Muscle layer of duodenum (tissue), 2 donors: ENCODE results near the gene VAV3.
"Not testable (repeated sequence)": the region's sequence is repeated elsewhere in the genome, so short reads cannot be mapped to it uniquely, and the experiment has no call there.

Source experiments
- H3K27ac ChIP-seq: one replicate; pipeline ENCODE4 v1.7.0; 2013; ENCODE audit warnings: mild to moderate bottlenecking, low read length
- H3K27me3 ChIP-seq: one replicate; pipeline ENCODE4 v1.7.0; 2013; ENCODE audit warnings: low read depth, mild to moderate bottlenecking, control low read depth, low read length
- H3K36me3 ChIP-seq, 2 donors: one replicate each; pipeline ENCODE4 v1.7.0; 2013; ENCODE audit warnings: low read length in 2 of 2, control low read depth in 1 of 2, mild to moderate bottlenecking in 1 of 2; ENCODE audit not compliant: insufficient read depth in 2 of 2, control insufficient read depth in 1 of 2
- H3K4me1 ChIP-seq, 2 donors: one replicate each; pipeline ENCODE4 v1.7.0; 2013; ENCODE audit warnings: low read length in 2 of 2, mild to moderate bottlenecking in 2 of 2, control low read depth in 1 of 2, moderate library complexity in 1 of 2; ENCODE audit not compliant: insufficient read depth in 2 of 2, control insufficient read depth in 1 of 2
- H3K4me3 ChIP-seq, 2 donors: one replicate each; pipeline ENCODE4 v1.7.0; 2013; ENCODE audit warnings: low read length in 2 of 2, low read depth in 1 of 2, mild to moderate bottlenecking in 1 of 2
- H3K9me3 ChIP-seq, 2 donors: one replicate each; pipeline ENCODE4 v1.7.0; 2013; ENCODE audit warnings: low read length in 2 of 2, control low read depth in 1 of 2, mild to moderate bottlenecking in 1 of 2; ENCODE audit not compliant: control insufficient read depth in 1 of 2
- donor health status: healthy.

Gene VAV3, protein sequence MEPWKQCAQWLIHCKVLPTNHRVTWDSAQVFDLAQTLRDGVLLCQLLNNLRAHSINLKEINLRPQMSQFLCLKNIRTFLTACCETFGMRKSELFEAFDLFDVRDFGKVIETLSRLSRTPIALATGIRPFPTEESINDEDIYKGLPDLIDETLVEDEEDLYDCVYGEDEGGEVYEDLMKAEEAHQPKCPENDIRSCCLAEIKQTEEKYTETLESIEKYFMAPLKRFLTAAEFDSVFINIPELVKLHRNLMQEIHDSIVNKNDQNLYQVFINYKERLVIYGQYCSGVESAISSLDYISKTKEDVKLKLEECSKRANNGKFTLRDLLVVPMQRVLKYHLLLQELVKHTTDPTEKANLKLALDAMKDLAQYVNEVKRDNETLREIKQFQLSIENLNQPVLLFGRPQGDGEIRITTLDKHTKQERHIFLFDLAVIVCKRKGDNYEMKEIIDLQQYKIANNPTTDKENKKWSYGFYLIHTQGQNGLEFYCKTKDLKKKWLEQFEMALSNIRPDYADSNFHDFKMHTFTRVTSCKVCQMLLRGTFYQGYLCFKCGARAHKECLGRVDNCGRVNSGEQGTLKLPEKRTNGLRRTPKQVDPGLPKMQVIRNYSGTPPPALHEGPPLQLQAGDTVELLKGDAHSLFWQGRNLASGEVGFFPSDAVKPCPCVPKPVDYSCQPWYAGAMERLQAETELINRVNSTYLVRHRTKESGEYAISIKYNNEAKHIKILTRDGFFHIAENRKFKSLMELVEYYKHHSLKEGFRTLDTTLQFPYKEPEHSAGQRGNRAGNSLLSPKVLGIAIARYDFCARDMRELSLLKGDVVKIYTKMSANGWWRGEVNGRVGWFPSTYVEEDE

DNA sequence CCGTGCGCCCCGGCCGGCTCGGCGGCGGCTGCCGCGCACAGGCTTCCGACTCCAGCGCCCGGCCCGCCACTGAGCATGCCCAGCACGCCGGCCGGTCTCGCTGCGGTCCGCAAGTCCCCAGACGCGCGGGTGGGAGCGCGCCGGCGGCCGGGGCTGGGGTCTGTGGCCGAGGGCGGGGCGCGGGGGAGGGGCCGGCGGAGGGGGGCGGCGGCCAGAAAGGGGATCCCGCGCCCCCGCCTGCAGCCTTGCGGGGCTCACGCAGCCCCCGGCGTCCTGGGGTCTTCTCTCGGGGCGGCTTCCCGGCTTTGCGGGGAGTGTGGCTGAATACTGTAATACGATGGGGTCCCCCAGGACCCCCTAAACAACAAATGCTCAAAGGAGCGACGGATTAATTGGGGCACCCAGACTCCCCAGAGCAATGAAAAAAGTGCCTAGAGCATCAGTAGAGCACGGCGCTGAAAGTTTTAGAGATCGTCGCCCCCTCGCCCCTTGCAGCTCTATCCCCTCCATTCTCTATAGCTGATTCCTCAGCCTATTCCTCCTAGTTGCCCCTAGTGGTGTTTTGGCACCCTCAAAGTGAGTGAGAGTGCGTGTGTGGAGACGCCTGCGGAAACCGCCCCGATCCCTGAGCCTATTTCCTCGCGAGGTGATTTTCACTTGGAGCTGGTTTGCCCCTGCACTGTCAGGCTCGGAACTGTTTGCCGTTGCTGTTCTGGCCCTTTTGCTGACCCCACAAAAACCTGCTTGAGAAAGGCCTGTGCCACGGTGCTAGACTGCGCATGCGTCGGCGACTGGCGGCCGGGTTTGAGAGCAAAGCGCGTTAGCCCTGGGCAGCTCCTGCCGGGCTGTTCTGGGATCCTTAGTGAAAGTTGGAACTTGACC lies at the start of gene VAV3:
Gene VAV3, minus strand, starts transcription at position 71 of the 882 bp plus-strand sequence. CDS start 311 bp downstream, outside the sequence.
- no peaks in the 10 kb centered on the region for H3K27me3 ChIP-seq
- peak within 1 kb of the TSS; percentile 64 for H3K27ac ChIP-seq
- peaks cover 0 to 18% of the 10 kb centered on the region in 2 donors for H3K4me1 ChIP-seq
- H3K4me3 ChIP-seq = peak within 1 kb of the TSS; percentile 71 to 75
- no peaks in the 10 kb centered on the region for H3K36me3 ChIP-seq
- no peaks in the 10 kb centered on the region for H3K9me3 ChIP-seq

DNA sequence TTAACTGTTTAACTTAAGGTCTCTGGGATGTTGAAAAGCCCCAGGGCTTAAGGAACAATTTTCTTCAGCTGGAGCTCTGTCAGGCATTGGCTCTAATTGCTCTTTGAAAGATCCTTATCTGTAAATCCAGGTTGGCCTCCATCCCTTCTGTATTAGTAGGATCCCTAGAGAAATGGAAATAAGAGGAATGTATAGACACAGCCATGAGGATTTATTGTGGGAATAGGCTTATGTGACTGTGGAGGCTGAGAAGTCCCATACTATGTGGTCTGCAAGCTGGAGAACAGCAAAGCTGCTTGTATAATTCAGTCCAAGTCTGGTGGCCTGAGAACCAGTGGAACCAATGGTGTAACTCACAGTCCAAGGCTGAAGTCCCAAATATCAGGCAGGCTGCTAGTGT lies 47.6 kb upstream of the VAV3 start:
- Histone ChIP-seq H3K36me3 (no peaks in the 10 kb centered on the region), H3K27ac (no peak overlapping the region)

DNA sequence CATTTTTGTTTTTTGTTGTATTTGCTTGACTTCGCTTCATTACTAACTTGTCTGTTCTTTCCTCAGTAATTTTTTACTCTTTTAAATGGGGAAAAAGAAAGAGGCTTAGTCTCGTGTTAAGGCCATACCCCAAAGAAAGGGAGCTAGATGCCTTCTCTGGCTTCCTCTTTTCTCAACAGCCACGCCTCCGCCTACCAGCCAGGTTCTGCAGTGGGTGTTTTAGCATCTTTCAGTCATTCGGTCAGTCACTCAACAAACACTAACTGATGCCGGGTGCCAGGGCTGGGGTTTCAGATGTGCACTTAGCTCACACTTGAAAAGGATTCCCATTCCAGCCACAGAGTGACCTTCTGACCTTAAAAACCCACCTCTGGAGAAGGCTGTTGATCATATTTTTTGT lies 46.3 kb upstream of the VAV3 start:
- Histone ChIP-seq H3K27me3 (no peaks in the 10 kb centered on the region), H3K4me3 (no peak overlapping the region), H3K27ac (no peak overlapping the region), H3K9me3 (no peaks in the 10 kb centered on the region), H3K4me1 (no peaks in the 10 kb centered on the region), H3K36me3 (no peaks in the 10 kb centered on the region)

More for the DNA sequence above, 47.6 kb upstream of the VAV3 start:
- no peaks in the 10 kb centered on the region for H3K4me1 ChIP-seq
- H3K9me3 ChIP-seq = no peaks in the 10 kb centered on the region
- no peaks in the 10 kb centered on the region for H3K27me3 ChIP-seq
- no peak overlapping the region for H3K4me3 ChIP-seq

DNA sequence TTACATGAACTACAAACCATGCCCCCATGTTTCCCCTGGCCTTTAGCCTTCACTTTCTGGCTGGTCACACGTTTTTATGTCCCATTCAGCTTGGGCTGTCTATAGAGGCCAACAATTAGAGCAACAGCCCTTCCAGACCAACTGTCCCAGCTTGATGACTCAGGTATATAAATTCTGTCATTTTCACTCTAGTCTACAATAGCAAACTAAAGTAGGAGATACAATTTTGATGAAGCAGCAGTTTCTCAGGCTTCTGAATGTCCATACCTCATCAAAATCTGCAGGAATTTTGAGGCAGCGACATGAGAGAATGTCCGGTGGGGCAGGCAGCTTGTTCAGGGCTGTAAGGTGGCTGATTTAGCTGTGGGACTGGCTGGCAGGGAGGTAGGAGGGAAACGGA lies 45.6 kb upstream of the VAV3 start:
- no peak overlapping the region for H3K4me3 ChIP-seq
- H3K36me3 ChIP-seq = no peaks in the 10 kb centered on the region
- no peaks in the 10 kb centered on the region for H3K4me1 ChIP-seq
- H3K9me3 ChIP-seq = no peaks in the 10 kb centered on the region
- no peak overlapping the region for H3K27ac ChIP-seq
- H3K27me3 ChIP-seq = no peaks in the 10 kb centered on the region

DNA sequence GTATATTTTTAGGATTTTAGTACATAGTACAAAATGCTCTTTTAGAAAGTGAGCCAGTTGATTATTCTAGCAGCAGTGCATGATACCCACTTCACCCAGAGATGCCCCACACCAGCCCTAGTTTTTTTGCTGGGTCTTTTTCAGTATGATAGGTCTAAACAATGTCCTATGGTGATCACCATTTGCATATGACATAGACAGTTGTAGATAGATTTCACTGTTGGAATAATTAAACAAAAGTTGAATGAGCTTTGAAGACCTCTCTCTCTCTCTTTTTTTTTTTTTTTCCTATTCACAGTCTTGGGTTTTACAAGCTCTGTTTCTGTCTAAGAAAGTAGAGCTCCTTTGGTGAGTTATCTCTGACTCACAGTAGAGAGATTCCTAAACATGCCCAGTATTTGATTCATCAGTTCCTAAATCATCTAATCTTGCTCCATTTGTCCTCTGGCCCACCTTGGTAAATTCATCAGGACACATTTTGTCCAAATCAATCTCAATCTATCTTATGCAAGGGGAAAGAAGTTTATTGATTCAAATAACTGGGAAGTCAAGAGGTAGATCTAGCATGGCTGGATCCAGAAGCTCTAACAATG lies 44.7 kb upstream of the VAV3 start:
- H3K4me3 ChIP-seq = no peak overlapping the region
- no peaks in the 10 kb centered on the region for H3K9me3 ChIP-seq
- no peaks in the 10 kb centered on the region for H3K4me1 ChIP-seq
- H3K36me3 ChIP-seq = no peaks in the 10 kb centered on the region
- no peaks in the 10 kb centered on the region for H3K27me3 ChIP-seq
- no peak overlapping the region for H3K27ac ChIP-seq

DNA sequence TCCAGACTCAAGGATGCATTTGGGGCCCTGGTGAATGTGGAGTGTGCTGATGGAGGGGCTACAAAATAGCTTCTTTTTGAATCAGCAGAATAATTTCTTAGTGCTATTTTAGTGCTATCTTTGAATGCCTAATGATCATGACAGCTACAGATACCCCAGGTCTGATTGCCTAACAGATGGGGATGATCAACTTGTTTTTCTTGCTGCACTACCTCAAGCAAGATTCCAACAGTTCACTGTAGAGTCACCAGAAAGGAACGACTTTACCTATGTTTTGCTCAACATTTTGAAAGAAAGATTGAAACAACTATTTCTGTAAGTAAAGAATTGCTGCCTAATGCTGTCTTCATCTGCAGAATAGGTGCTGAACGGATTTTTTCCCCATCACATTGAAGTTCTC lies 42.6 kb upstream of the VAV3 start:
- H3K27me3 ChIP-seq = no peaks in the 10 kb centered on the region
- no peak overlapping the region for H3K27ac ChIP-seq
- no peaks in the 10 kb centered on the region for H3K4me1 ChIP-seq
- no peak overlapping the region for H3K4me3 ChIP-seq
- H3K9me3 ChIP-seq = no peaks in the 10 kb centered on the region
- H3K36me3 ChIP-seq = no peaks in the 10 kb centered on the region

DNA sequence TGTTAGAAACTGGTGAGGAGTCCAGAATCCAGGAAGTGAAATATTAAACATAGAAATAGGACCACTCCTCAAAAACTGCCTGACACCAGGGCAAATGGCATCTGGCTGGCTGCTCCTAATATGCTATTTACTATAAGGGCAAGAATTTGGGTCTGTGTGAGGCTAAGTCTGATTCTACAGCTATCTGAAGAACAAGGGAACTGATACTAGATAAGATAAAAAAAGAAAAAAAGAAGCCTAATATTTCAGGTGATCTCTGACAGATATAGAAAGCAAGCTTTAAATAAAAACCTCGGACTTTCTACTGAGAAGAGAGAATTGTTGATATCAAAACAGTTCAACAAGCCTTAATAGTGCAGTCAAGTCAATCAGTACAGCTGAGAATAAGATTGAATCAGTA lies 42.1 kb upstream of the VAV3 start:
- Histone ChIP-seq H3K36me3 (no peaks in the 10 kb centered on the region), H3K9me3 (no peaks in the 10 kb centered on the region), H3K4me1 (no peaks in the 10 kb centered on the region), H3K27me3 (no peaks in the 10 kb centered on the region), H3K27ac (no peak overlapping the region), H3K4me3 (no peak overlapping the region)

DNA sequence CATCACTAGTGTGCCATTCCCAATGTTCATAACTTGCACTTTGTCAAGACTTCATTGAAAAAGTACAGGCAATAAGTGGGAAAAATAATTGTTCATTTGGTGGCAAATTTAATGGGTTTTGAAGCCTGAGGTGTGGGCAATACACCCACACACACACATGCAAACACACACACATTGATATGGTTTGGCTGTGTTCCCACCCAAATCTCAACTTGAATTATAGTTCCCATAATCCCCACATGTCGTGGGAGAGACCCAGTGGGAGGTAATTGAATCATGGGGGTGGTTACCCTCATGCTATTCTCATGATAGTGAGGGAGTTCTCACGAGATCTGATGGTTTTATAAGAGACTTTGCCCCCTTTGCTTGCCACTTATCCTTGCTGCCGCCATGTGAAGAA lies 39.9 kb upstream of the VAV3 start:
- H3K36me3 ChIP-seq, H3K4me1 ChIP-seq, H3K27ac ChIP-seq: not testable (repeated sequence)

DNA sequence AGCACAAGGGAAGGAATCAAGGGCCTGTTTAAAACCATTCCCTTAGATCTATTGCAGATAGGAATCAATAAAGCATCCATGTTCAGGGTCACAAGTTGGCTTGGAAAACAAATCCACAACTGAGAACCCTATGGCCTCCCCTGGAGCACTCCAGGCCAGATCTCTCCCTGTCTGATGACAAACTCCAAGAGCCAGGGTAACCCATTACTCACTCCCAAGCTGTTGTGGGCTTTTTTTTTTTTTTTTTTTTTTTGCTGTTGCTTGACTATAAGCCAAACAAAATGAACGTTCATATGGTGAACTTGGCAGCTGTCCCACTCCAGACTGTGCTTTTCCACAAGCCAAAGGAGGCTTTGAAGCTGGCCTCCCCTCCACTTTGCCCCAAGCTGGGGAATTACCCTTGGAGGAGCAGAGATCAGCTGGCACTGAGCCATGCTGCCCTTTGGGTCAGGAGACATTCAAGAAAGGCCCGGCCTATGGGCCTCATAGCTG lies 35.7 kb upstream of the VAV3 start:
- Histone ChIP-seq H3K9me3 (no peaks in the 10 kb centered on the region), H3K27me3 (no peaks in the 10 kb centered on the region), H3K4me1 (no peaks in the 10 kb centered on the region), H3K27ac (no peak overlapping the region), H3K36me3 (no peaks in the 10 kb centered on the region), H3K4me3 (no peak overlapping the region)

More for the DNA sequence above, 39.9 kb upstream of the VAV3 start:
- H3K9me3 ChIP-seq, H3K4me3 ChIP-seq, H3K27me3 ChIP-seq: not testable (repeated sequence)

DNA sequence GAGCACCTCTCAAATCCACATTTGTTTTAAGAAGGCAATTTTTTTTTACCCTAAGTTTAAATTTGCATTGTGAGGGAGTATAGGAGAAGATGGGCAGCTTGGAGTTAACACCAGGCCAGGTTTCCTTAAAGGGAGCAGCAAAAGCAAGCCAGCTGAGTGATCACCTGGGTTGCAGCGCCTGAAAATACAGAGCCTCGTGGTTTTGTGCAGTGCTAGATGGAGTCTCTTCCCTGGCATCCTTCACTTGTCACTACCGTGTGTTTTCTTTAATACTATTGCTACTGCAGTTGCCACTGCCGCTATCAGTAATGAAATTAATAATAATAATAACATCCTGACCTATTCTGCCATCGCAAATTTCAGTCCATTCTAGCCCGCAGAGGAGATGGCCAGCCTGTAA lies 35.2 kb upstream of the VAV3 start:
- no peaks in the 10 kb centered on the region for H3K36me3 ChIP-seq
- no peaks in the 10 kb centered on the region for H3K27me3 ChIP-seq
- H3K9me3 ChIP-seq = no peaks in the 10 kb centered on the region
- H3K4me3 ChIP-seq = no peak overlapping the region
- H3K27ac ChIP-seq = no peak overlapping the region
- H3K4me1 ChIP-seq = no peaks in the 10 kb centered on the region
